ENCODE measurements around the gene SLC16A10. TPM values are rescaled to one million over a fixed set of nuclear protein-coding genes. Genes with fewer than 3 reads are reported as not detected.
"Not testable (repeated sequence)": the region's sequence is repeated elsewhere in the genome, so short reads cannot be mapped to it uniquely, and the experiment has no call there.

The SLC16A10 gene
- total RNA-seq, 2 donors from 2014 or later = 24.4 to 32.4 TPM

- Histone ChIP-seq H3K27ac (no peak overlapping the region), H3K36me3 (no peaks in the 10 kb centered on the region), H3K27me3 (replicated peaks; ENCODE audit: insufficient read depth) (no peaks in the 10 kb centered on the region), H3K9me3 (no peaks in the 10 kb centered on the region), H3K4me3 (no peak overlapping the region), H3K4me1 (ENCODE audit: control insufficient read depth in 1 of 2, low read depth in 2 of 2) (no peaks in the 10 kb centered on the region)
- DNase-seq (ENCODE audit: low spot score) (no peak), ATAC-seq (ENCODE audit: insufficient number of reproducible peaks, low FRiP score, low read depth) (no peak)
- TF ChIP-seq CTCF (IDR thresholded peaks at IDR 0.05) = no peak
These were observed 34.6 kb downstream of the SLC16A10 start for GRCh38 chr6:111121789-111122350.

- Histone ChIP-seq H3K9me3 (no peaks in the 10 kb centered on the region), H3K4me1 (ENCODE audit: control insufficient read depth in 1 of 2, low read depth in 2 of 2) (no peaks in the 10 kb centered on the region), H3K27ac (no peak overlapping the region), H3K36me3 (no peaks in the 10 kb centered on the region), H3K4me3 (no peak overlapping the region), H3K27me3 (replicated peaks; ENCODE audit: insufficient read depth) (no peaks in the 10 kb centered on the region)
- no peak for DNase-seq (ENCODE audit: low spot score)
- ATAC-seq (ENCODE audit: insufficient number of reproducible peaks, low FRiP score, low read depth) = no peak
- no peak for TF ChIP-seq CTCF (IDR thresholded peaks at IDR 0.05)
These were observed 35.4 kb downstream of the SLC16A10 start for GRCh38 chr6:111122458-111123286.

- H3K4me3 ChIP-seq = no peak overlapping the region
- no peaks in the 10 kb centered on the region for H3K27me3 ChIP-seq (replicated peaks; ENCODE audit: insufficient read depth)
- TF ChIP-seq CTCF (IDR thresholded peaks at IDR 0.05) = no peak
- ATAC-seq (ENCODE audit: insufficient number of reproducible peaks, low FRiP score, low read depth) (no peak), DNase-seq (ENCODE audit: low spot score) (no peak)
- H3K36me3 ChIP-seq = no peaks in the 10 kb centered on the region
- H3K27ac ChIP-seq = no peak overlapping the region
- peaks cover 8 to 11% of the 10 kb centered on the region in 2 donors for H3K4me1 ChIP-seq (ENCODE audit: control insufficient read depth in 1 of 2, low read depth in 2 of 2)
- H3K9me3 ChIP-seq = no peaks in the 10 kb centered on the region
These were observed 37.1 kb downstream of the SLC16A10 start for GRCh38 chr6:111124406-111124805.

- peaks cover 11 to 13% of the 10 kb centered on the region in 2 donors for H3K4me1 ChIP-seq (ENCODE audit: control insufficient read depth in 1 of 2, low read depth in 2 of 2)
- no peak overlapping the region for H3K4me3 ChIP-seq
- no peaks in the 10 kb centered on the region for H3K9me3 ChIP-seq
- ATAC-seq (ENCODE audit: insufficient number of reproducible peaks, low FRiP score, low read depth) (peak; percentile 95), DNase-seq (ENCODE audit: low spot score) (peak; percentile 38)
- no peaks in the 10 kb centered on the region for H3K27me3 ChIP-seq (replicated peaks; ENCODE audit: insufficient read depth)
- H3K27ac ChIP-seq = peak overlapping the region; percentile 52 to 58
- TF ChIP-seq CTCF (IDR thresholded peaks at IDR 0.05) = no peak
- no peaks in the 10 kb centered on the region for H3K36me3 ChIP-seq
These were observed 41.7 kb downstream of the SLC16A10 start for GRCh38 chr6:111129013-111129412.

GRCh38 chr6:111131018-111131417 is 43.7 kb downstream of the SLC16A10 start:
- H3K4me3 ChIP-seq; H3K27me3 ChIP-seq (replicated peaks; ENCODE audit: insufficient read depth); DNase-seq (ENCODE audit: low spot score); H3K9me3 ChIP-seq; H3K36me3 ChIP-seq; ATAC-seq (ENCODE audit: insufficient number of reproducible peaks, low FRiP score, low read depth); H3K27ac ChIP-seq: not testable (repeated sequence)
- peaks cover 11 to 13% of the 10 kb centered on the region in 2 donors for H3K4me1 ChIP-seq (ENCODE audit: control insufficient read depth in 1 of 2, low read depth in 2 of 2)

- not testable (repeated sequence) for ATAC-seq (ENCODE audit: insufficient number of reproducible peaks, low FRiP score, low read depth); H3K27me3 ChIP-seq (replicated peaks; ENCODE audit: insufficient read depth); H3K9me3 ChIP-seq; H3K36me3 ChIP-seq; H3K4me3 ChIP-seq; DNase-seq (ENCODE audit: low spot score); H3K27ac ChIP-seq
- peaks cover 11 to 13% of the 10 kb centered on the region in 2 donors for H3K4me1 ChIP-seq (ENCODE audit: control insufficient read depth in 1 of 2, low read depth in 2 of 2)
These were observed 45.4 kb downstream of the SLC16A10 start for GRCh38 chr6:111132669-111133068.

- not testable (repeated sequence) for H3K4me3 ChIP-seq; ATAC-seq (ENCODE audit: insufficient number of reproducible peaks, low FRiP score, low read depth); H3K27me3 ChIP-seq (replicated peaks; ENCODE audit: insufficient read depth); DNase-seq (ENCODE audit: low spot score); H3K36me3 ChIP-seq; H3K4me1 ChIP-seq (ENCODE audit: control insufficient read depth in 1 of 2, low read depth in 2 of 2); H3K9me3 ChIP-seq; H3K27ac ChIP-seq
These were observed 47.0 kb downstream of the SLC16A10 start for GRCh38 chr6:111134236-111134869.

- H3K4me1 ChIP-seq (ENCODE audit: control insufficient read depth in 1 of 2, low read depth in 2 of 2); H3K27ac ChIP-seq; H3K27me3 ChIP-seq (replicated peaks; ENCODE audit: insufficient read depth); H3K36me3 ChIP-seq; ATAC-seq (ENCODE audit: insufficient number of reproducible peaks, low FRiP score, low read depth); H3K9me3 ChIP-seq; DNase-seq (ENCODE audit: low spot score); H3K4me3 ChIP-seq: not testable (repeated sequence)
These were observed 50.3 kb downstream of the SLC16A10 start for GRCh38 chr6:111137489-111138093.

Measured in thoracic aorta (tissue), 2 donors.